NCI-H1105 treated with DMSO at 0.1 percent for 48 hours (cell line): Measurements from ENCODE around the gene GALNT15.

Source experiments
- DNase-seq: peaks from one replicate; lab custom pipeline; 2025; lab: John Stamatoyannopoulos, UW

Gene GALNT15

GRCh38 chr3:16174389-16174788 is at the start of gene GALNT15:
Gene GALNT15 (plus strand): TSS chr3:16174680. CDS start chr3:16175152, 472 bp downstream.
- no peak for DNase-seq

GRCh38 chr3:16126634-16127033 is 47.8 kb upstream of the GALNT15 start:
- no peak for DNase-seq

GRCh38 chr3:16127249-16127648 is 47.2 kb upstream of the GALNT15 start:
- no peak for DNase-seq

- no peak for DNase-seq
Measured at GRCh38 chr3:16130066-16130465, 44.4 kb upstream of the GALNT15 start.

GRCh38 chr3:16132190-16132589 is 42.3 kb upstream of the GALNT15 start:
- DNase-seq: no peak

GRCh38 chr3:16132928-16133327 is 41.6 kb upstream of the GALNT15 start:
- no peak for DNase-seq

- DNase-seq: no peak
Measured at GRCh38 chr3:16134173-16134928, 40.1 kb upstream of the GALNT15 start.

- DNase-seq: no peak
Measured at GRCh38 chr3:16136055-16136454, 38.4 kb upstream of the GALNT15 start.

GRCh38 chr3:16137044-16137443 is 37.4 kb upstream of the GALNT15 start:
- DNase-seq: no peak

- DNase-seq: no peak
Measured at GRCh38 chr3:16137977-16138376, 36.5 kb upstream of the GALNT15 start.

- DNase-seq: no peak
Measured at GRCh38 chr3:16140116-16140893, 34.2 kb upstream of the GALNT15 start.

GRCh38 chr3:16140894-16141285 is 33.6 kb upstream of the GALNT15 start:
- no peak for DNase-seq

GRCh38 chr3:16142350-16143025 is 32.0 kb upstream of the GALNT15 start:
- DNase-seq: no peak

GRCh38 chr3:16143861-16144447 is 30.5 kb upstream of the GALNT15 start:
- no peak for DNase-seq

GRCh38 chr3:16145176-16145575 is 29.3 kb upstream of the GALNT15 start:
- no peak for DNase-seq

- no peak for DNase-seq
Measured at GRCh38 chr3:16146015-16146730, 28.3 kb upstream of the GALNT15 start.

- DNase-seq: no peak
Measured at GRCh38 chr3:16147220-16147994, 27.1 kb upstream of the GALNT15 start.

GRCh38 chr3:16148213-16148612 is 26.3 kb upstream of the GALNT15 start:
- DNase-seq: no peak

GRCh38 chr3:16148783-16149182 is 25.7 kb upstream of the GALNT15 start:
- peak; percentile 25 for DNase-seq

GRCh38 chr3:16150285-16150684 is 24.2 kb upstream of the GALNT15 start:
- no peak for DNase-seq

- no peak for DNase-seq
Measured at GRCh38 chr3:16151109-16151508, 23.4 kb upstream of the GALNT15 start.
